DND-41 (cell line): ENCODE measurements around the gene THBS2.

ENCODE experiments used
- ATAC-seq: fragments of 200-7000 bp; cut with Tn5 transposase; 3 replicates; pipeline ENCODE4 v1.9.1; 2021; ENCODE audit warnings: low read depth; ENCODE audit not compliant: insufficient read depth
- DNase-seq: peaks from one replicate; pipeline ENCODE4 v3.0.0-alpha.2; 2020
- H2AFZ ChIP-seq: 2 replicates; pipeline ENCODE4 v1.6.0; 2012; ENCODE audit warnings: low read depth, low read length
- H3K27ac ChIP-seq: 2 replicates; pipeline ENCODE4 v1.5.1; 2012; ENCODE audit warnings: low read length, inconsistent platforms
- H3K27me3 ChIP-seq: fragments of 200-600 bp; sonication (generic); 2 replicates; pipeline ENCODE4 v1.6.0; 2012; ENCODE audit warnings: low read length, mild to moderate bottlenecking, inconsistent platforms; ENCODE audit not compliant: insufficient read depth, poor library complexity
- H3K36me3 ChIP-seq: 2 replicates; pipeline ENCODE4 v1.5.1; 2012; ENCODE audit warnings: low read length, inconsistent platforms; ENCODE audit not compliant: insufficient read depth
- H3K4me1 ChIP-seq: 2 replicates; pipeline ENCODE4 v1.5.1; 2012; ENCODE audit warnings: mild to moderate bottlenecking, low read length; ENCODE audit not compliant: insufficient read depth
- H3K4me2 ChIP-seq: 2 replicates; pipeline ENCODE4 v1.6.0; 2012; ENCODE audit warnings: mild to moderate bottlenecking, moderate library complexity, low read length, inconsistent platforms; ENCODE audit not compliant: insufficient read depth
- H3K4me3 ChIP-seq, 2 experiments: fragments of 200-600 bp in 1 of 2; shearing (Covaris generic) in 1 of 2; 2 replicates each; pipeline ENCODE4 v1.5.1; 2012 to 2016; ENCODE audit warnings: inconsistent platforms in 2 of 2, low read length in 2 of 2, mild to moderate bottlenecking in 2 of 2, low read depth in 1 of 2, moderate library complexity in 1 of 2
- H3K79me2 ChIP-seq: 2 replicates; pipeline ENCODE4 v1.6.0; 2012; ENCODE audit warnings: low read length, inconsistent platforms; ENCODE audit not compliant: insufficient read depth
- H3K9ac ChIP-seq: 2 replicates; pipeline ENCODE4 v1.6.0; 2012; ENCODE audit warnings: low read depth, mild to moderate bottlenecking, inconsistent platforms, low read length, moderate library complexity
- H3K9me3 ChIP-seq: 2 replicates; pipeline ENCODE4 v1.5.1; 2012; ENCODE audit warnings: low read length, moderate library complexity, mild to moderate bottlenecking, inconsistent platforms; ENCODE audit not compliant: insufficient read depth, severe bottlenecking
- H4K20me1 ChIP-seq: 2 replicates; pipeline ENCODE4 v1.6.0; 2012; ENCODE audit warnings: low read length; ENCODE audit not compliant: insufficient read depth
- CTCF ChIP-seq: IDR thresholded peaks from 2 replicates; pipeline ENCODE4 v1.5.1; 2012; ENCODE audit warnings: borderline replicate concordance, low read length, moderate library complexity, mild to moderate bottlenecking; ENCODE audit not compliant: poor library complexity, severe bottlenecking; ENCODE audit errors: extremely low read depth
- EZH2 ChIP-seq: IDR thresholded peaks from 3 replicates; pipeline ENCODE4 v1.6.1; 2012; ENCODE audit warnings: borderline replicate concordance, low read depth, mild to moderate bottlenecking, moderate library complexity, low read length, inconsistent platforms; ENCODE audit not compliant: severe bottlenecking

The THBS2 gene

DNA sequence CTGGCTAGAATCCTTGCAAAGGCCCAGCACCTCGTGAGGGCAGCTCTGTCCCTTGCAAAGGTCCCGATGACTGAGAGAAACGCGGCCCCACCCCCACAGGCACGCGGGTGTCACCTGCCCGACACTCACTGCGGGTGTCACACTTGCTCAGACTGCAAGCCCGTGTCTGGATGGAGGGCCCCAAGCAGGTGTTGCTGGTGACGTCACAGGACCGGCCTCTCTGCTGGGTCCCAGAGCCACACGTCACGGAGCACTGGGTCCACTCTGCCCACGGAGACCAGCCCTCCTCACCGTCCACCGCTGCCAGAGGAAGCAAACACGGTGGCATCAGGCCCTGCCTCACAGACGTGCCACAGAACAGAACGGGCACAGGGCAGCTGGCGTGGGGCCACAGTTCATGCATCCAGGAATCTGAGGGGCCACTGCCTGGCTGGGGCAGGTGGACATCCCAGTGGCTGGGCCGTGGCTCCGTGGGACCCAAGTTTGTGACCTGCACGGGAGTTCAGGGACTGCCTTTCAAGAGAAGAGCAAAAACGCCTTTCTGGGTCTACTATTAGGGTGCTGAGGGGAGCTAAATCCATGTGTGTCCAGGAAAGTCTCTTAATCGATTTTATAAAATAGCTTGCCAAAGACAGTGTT lies 16.0 kb downstream of the THBS2 start:
- ATAC-seq (no peak), DNase-seq (no peak)
- no peak overlapping the region for H3K4me3 ChIP-seq
- no peaks in the 10 kb centered on the region for H3K4me1 ChIP-seq
- peaks cover 11% of the 10 kb centered on the region for H3K9me3 ChIP-seq
- H3K27ac ChIP-seq, result no peak overlapping the region
- no peak overlapping the region for H3K4me2 ChIP-seq
- H3K9ac ChIP-seq, result no peak overlapping the region
- no peaks in the 10 kb centered on the region for H3K36me3 ChIP-seq
- no peaks in the 10 kb centered on the region for H4K20me1 ChIP-seq
- H3K27me3 ChIP-seq, result no peaks in the 10 kb centered on the region
- no peak for TF ChIP-seq CTCF
- TF ChIP-seq EZH2, result no peak
- H2AFZ ChIP-seq, result no peak overlapping the region
- no peaks in the 10 kb centered on the region for H3K79me2 ChIP-seq

- Histone ChIP-seq H3K4me1 (no peaks in the 10 kb centered on the region), H2AFZ (no peak overlapping the region), H3K36me3 (no peaks in the 10 kb centered on the region), H4K20me1 (no peaks in the 10 kb centered on the region), H3K79me2 (no peaks in the 10 kb centered on the region), H3K4me3 (no peak overlapping the region), H3K27ac (no peak overlapping the region), H3K9me3 (peaks cover 11% of the 10 kb centered on the region), H3K4me2 (no peak overlapping the region), H3K27me3 (no peaks in the 10 kb centered on the region), H3K9ac (no peak overlapping the region)
- no peak for ATAC-seq
- no peak for TF ChIP-seq CTCF
- DNase-seq, result no peak
Measured at GRCh38 chr6:169236988-169237387, 16.7 kb downstream of the THBS2 start.

DNA sequence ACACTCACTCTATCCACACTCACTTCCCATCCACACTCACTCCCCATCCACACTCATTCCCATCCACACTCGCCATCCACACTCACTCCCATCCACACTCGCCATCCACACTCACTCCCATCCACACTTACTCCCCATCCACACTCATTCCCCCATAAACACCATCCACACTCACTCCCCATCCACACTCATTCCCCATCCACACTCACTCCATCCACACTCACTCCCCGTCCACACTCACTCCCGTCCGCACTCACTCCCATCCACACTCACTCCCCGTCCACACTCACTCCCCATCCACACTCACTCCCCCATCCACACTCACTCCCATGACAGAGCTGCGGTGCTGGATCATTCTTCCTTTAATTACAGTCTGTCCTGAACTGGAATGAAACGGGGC lies 17.1 kb downstream of the THBS2 start:
- H3K9ac ChIP-seq, result no peak overlapping the region
- H3K36me3 ChIP-seq, result no peaks in the 10 kb centered on the region

More for the DNA sequence above, 17.1 kb downstream of the THBS2 start:
- DNase-seq, result no peak
- Histone ChIP-seq H3K4me3 (no peak overlapping the region), H2AFZ (no peak overlapping the region), H3K27ac (no peak overlapping the region), H3K27me3 (no peaks in the 10 kb centered on the region), H3K4me2 (no peak overlapping the region), H3K4me1 (no peaks in the 10 kb centered on the region), H3K79me2 (no peaks in the 10 kb centered on the region), H4K20me1 (no peaks in the 10 kb centered on the region), H3K9me3 (peaks cover 11% of the 10 kb centered on the region)
- no peak for TF ChIP-seq CTCF
- no peak for ATAC-seq
